Smooth muscle cell (in vitro differentiated cells): ENCODE measurements around the gene NRG3. TPM values are rescaled to one million over a fixed set of nuclear protein-coding genes. Genes with fewer than 3 reads are reported as not detected.
"Not testable (repeated sequence)": the region's sequence is repeated elsewhere in the genome, so short reads cannot be mapped to it uniquely, and the experiment has no call there.

Experiments
- DNase-seq: peaks from one replicate; lab custom pipeline; 2025; ENCODE audit not compliant: unreplicated experiment; lab: John Stamatoyannopoulos, UW
- H2AFZ ChIP-seq: fragments of 200-600 bp; sonication (generic); 2 replicates; pipeline ENCODE4 v1.6.0; 2016; ENCODE audit warnings: antibody characterized with exemption, low read depth, mild to moderate bottlenecking
- H3F3A ChIP-seq: fragments of 200-600 bp; sonication (generic); 2 replicates; pipeline ENCODE4 v1.6.0; 2017; ENCODE audit warnings: antibody characterized with exemption, low read depth
- H3K27ac ChIP-seq: fragments of 200-600 bp; sonication (generic); 2 replicates; pipeline ENCODE4 v1.5.1; 2016; ENCODE audit warnings: low read depth, mild to moderate bottlenecking
- H3K27me3 ChIP-seq: fragments of 200-600 bp; sonication (generic); 2 replicates; pipeline ENCODE4 v1.6.1; 2016; ENCODE audit warnings: low read depth, mild to moderate bottlenecking
- H3K36me3 ChIP-seq: fragments of 200-600 bp; sonication (generic); 2 replicates; pipeline ENCODE4 v1.5.1; 2016; ENCODE audit warnings: low read depth
- H3K4me1 ChIP-seq: fragments of 200-600 bp; sonication (generic); 2 replicates; pipeline ENCODE4 v1.5.1; 2016; ENCODE audit warnings: low read depth
- H3K4me2 ChIP-seq: fragments of 200-600 bp; sonication (generic); 2 replicates; pipeline ENCODE4 v1.6.0; 2016; ENCODE audit warnings: mild to moderate bottlenecking
- H3K4me3 ChIP-seq: fragments of 200-600 bp; sonication (generic); 2 replicates; pipeline ENCODE4 v1.5.1; 2016; ENCODE audit warnings: mild to moderate bottlenecking
- H3K79me2 ChIP-seq: fragments of 200-600 bp; sonication (generic); 2 replicates; pipeline ENCODE4 v1.6.0; 2016; ENCODE audit warnings: low read depth, mild to moderate bottlenecking
- H3K9ac ChIP-seq: fragments of 200-600 bp; sonication (generic); 2 replicates; pipeline ENCODE4 v1.6.0; 2016; ENCODE audit warnings: low read depth
- H3K9me3 ChIP-seq: fragments of 200-600 bp; sonication (generic); replicated peaks from 2 replicates; pipeline ENCODE4 v1.5.1; 2016; ENCODE audit warnings: low read depth
- H4K20me1 ChIP-seq: fragments of 200-600 bp; sonication (generic); 2 replicates; pipeline ENCODE4 v1.6.0; 2016; ENCODE audit warnings: low read depth
- CTCF ChIP-seq: fragments of 200-600 bp; sonication (generic); IDR thresholded peaks from 2 replicates; pipeline ENCODE4 v1.5.1; 2017; ENCODE audit warnings: borderline replicate concordance, mild to moderate bottlenecking, antibody characterized with exemption; ENCODE audit not compliant: insufficient read depth, poor library complexity, severe bottlenecking
- WGBS: methylation state at CpG from one replicate; pipeline ENCODE4 v1.1.7; 2016; ENCODE audit warnings: low lambda C conversion rate; 5-methylcytosine and 5-hydroxymethylcytosine counted together
- polyA plus RNA-seq: library from polyadenylated mRNA; unstranded; fragments of >200 nt; fragmentation: Nextera tagmentation; extraction: Ambion mirVana; gene quantifications from 2 replicates; pipeline ENCODE4 v1.2.1, GENCODE V29; 2016
- total RNA-seq: library from RNA; depleted of rRNA; stranded (reverse); fragments of >200 nt; gene quantifications from 2 replicates; pipeline ENCODE4 v1.2.3, GENCODE V29; 2014

The NRG3 gene
- total and polyA plus RNA-seq, 2 experiments from 2014 or later = 4.0 to 4.8 TPM

GRCh38 chr10:82949816-82950575 is 1075.0 kb downstream of the NRG3 start:
- no peak overlapping the region for H2AFZ ChIP-seq
- H3F3A ChIP-seq = no peaks in the 10 kb centered on the region
- no peaks in the 10 kb centered on the region for H3K9me3 ChIP-seq
- H3K27me3 ChIP-seq = no peaks in the 10 kb centered on the region
- TF ChIP-seq CTCF = no peak
- no peak overlapping the region for H3K4me3 ChIP-seq
- no peak for DNase-seq
- no peak overlapping the region for H3K27ac ChIP-seq
- no peak overlapping the region for H3K9ac ChIP-seq
- no peak overlapping the region for H3K4me2 ChIP-seq
- whole genome bisulfite sequencing = 99% methylated on average over 2 of the region's 2 CpGs
- no peaks in the 10 kb centered on the region for H4K20me1 ChIP-seq
- no peaks in the 10 kb centered on the region for H3K79me2 ChIP-seq
- H3K36me3 ChIP-seq = no peaks in the 10 kb centered on the region
- H3K4me1 ChIP-seq = no peaks in the 10 kb centered on the region

- Histone ChIP-seq H3K36me3 (no peaks in the 10 kb centered on the region), H3K27ac (no peak overlapping the region)
- 88% methylated on average over 5 of the region's 5 CpGs for WGBS
These were observed 1078.3 kb downstream of the NRG3 start for GRCh38 chr10:82953331-82953730.

GRCh38 chr10:82953909-82954308 is 1078.9 kb downstream of the NRG3 start:
- Histone ChIP-seq H3K4me2 (no peak overlapping the region), H3F3A (no peaks in the 10 kb centered on the region), H2AFZ (no peak overlapping the region), H3K27me3 (no peaks in the 10 kb centered on the region), H3K27ac (no peak overlapping the region), H4K20me1 (no peaks in the 10 kb centered on the region), H3K79me2 (no peaks in the 10 kb centered on the region), H3K36me3 (no peaks in the 10 kb centered on the region), H3K9me3 (no peaks in the 10 kb centered on the region), H3K4me3 (no peak overlapping the region), H3K4me1 (no peaks in the 10 kb centered on the region), H3K9ac (no peak overlapping the region)
- no peak for TF ChIP-seq CTCF
- 74% methylated on average over 4 of the region's 4 CpGs for WGBS
- DNase-seq = no peak

More at GRCh38 chr10:82953331-82953730, 1078.3 kb downstream of the NRG3 start:
- DNase-seq = no peak
- H3F3A ChIP-seq = no peaks in the 10 kb centered on the region
- H3K9me3 ChIP-seq = no peaks in the 10 kb centered on the region
- no peak overlapping the region for H3K9ac ChIP-seq
- no peaks in the 10 kb centered on the region for H3K27me3 ChIP-seq
- H4K20me1 ChIP-seq = no peaks in the 10 kb centered on the region
- no peaks in the 10 kb centered on the region for H3K79me2 ChIP-seq
- no peak overlapping the region for H3K4me3 ChIP-seq
- no peak for TF ChIP-seq CTCF
- H3K4me2 ChIP-seq = no peak overlapping the region
- no peak overlapping the region for H2AFZ ChIP-seq
- no peaks in the 10 kb centered on the region for H3K4me1 ChIP-seq

GRCh38 chr10:82960421-82961060 is 1085.5 kb downstream of the NRG3 start:
- H3K9me3 ChIP-seq, H3K36me3 ChIP-seq, H3K4me2 ChIP-seq, H3F3A ChIP-seq, H4K20me1 ChIP-seq, H3K27me3 ChIP-seq, DNase-seq, H3K27ac ChIP-seq, H3K4me1 ChIP-seq, H3K4me3 ChIP-seq, H2AFZ ChIP-seq, H3K9ac ChIP-seq, H3K79me2 ChIP-seq: not testable (repeated sequence)
- 54% methylated on average over 7 of the region's 7 CpGs for WGBS
